GM12891 (cell line): ENCODE data around the gene TRMT44.

ENCODE experiments used
- PAX5 ChIP-seq: IDR thresholded peaks from 2 replicates; pipeline ENCODE4 v1.6.1; 2011; ENCODE audit warnings: low read length, moderate library complexity, mild to moderate bottlenecking; ENCODE audit not compliant: insufficient read depth, severe bottlenecking
- POLR2A ChIP-seq: IDR thresholded peaks from 2 replicates; pipeline ENCODE4 v1.6.1; 2011; ENCODE audit warnings: low read depth, low read length, control low read depth
- POLR2AphosphoS5 ChIP-seq: IDR thresholded peaks from 2 replicates; pipeline ENCODE4 v1.6.1; 2011; ENCODE audit warnings: low read depth, low read length, control low read depth
- POU2F2 ChIP-seq: IDR thresholded peaks from 2 replicates; pipeline ENCODE4 v1.6.1; 2011; ENCODE audit warnings: low read depth, mild to moderate bottlenecking, control low read depth, low read length, moderate library complexity
- SPI1 ChIP-seq: IDR thresholded peaks from 2 replicates; pipeline ENCODE4 v1.6.1; 2011; ENCODE audit warnings: low read depth, low read length, control low read depth
- TAF1 ChIP-seq: IDR thresholded peaks from 2 replicates; pipeline ENCODE4 v1.6.1; 2011; ENCODE audit warnings: low read depth, low read length, control low read depth

DNA sequence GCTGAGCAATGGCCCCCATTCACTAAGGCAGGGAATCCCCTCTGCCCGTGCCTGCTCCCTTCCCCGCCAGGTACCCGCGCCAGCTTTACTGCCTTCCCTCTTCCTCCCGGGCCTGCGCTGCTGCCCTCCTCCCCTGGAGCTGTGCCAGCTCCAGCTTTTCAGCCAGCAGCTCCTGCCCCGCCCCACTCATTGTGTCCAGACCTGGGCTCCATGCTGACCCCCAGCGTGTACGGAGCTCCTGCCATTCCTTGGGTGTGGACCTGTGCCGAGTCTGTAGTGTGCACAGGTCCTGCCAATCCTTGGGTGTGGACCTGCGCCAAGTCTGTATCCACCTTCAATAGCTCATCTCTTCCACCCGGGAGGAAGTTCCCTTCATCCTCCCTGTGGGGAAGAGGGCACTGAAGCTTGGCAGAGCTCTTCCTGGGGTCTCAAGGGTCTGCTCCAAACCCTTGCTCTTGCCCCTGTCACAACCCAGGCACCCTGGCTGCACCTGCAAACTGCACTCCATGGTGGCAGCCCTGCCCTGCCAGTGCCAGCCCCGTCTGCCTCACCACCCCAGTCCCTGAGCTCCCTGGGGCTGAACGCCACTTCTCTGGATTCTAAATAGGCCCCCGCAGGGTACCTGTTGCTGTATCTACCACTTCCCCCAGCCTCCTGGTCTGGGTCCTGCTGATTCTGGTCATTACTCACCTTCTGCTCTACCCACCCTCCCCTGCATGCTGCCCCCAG is 63.9 kb downstream of the TRMT44 start:
- no peak for TF ChIP-seq POLR2AphosphoS5
- TF ChIP-seq POLR2A = no peak
- no peak for TF ChIP-seq TAF1
- TF ChIP-seq PAX5 = no peak
- no peak for TF ChIP-seq SPI1
- TF ChIP-seq POU2F2 = no peak
